Endothelial cell (in vitro differentiated cells): Measurements from ENCODE around the gene CMTM7. TPM values are rescaled to one million over a fixed set of nuclear protein-coding genes. Genes with fewer than 3 reads are reported as not detected.
"Not testable (repeated sequence)": the region's sequence is repeated elsewhere in the genome, so short reads cannot be mapped to it uniquely, and the experiment has no call there.

Experiments
- DNase-seq: peaks from one replicate; pipeline ENCODE4 v3.0.0; 2021; ENCODE audit warnings: low spot score
- H3K27ac Mint-ChIP-seq: one replicate; pipeline ENCODE4 v1.8.0; 2021; ENCODE audit warnings: mixed read lengths, inconsistent platforms; ENCODE audit not compliant: unreplicated experiment
- H3K27me3 Mint-ChIP-seq: one replicate; pipeline ENCODE4 v1.8.0; 2021; ENCODE audit warnings: mild to moderate bottlenecking, moderate library complexity, mixed read lengths, inconsistent platforms; ENCODE audit not compliant: unreplicated experiment
- H3K36me3 Mint-ChIP-seq: one replicate; pipeline ENCODE4 v1.8.0; 2021; ENCODE audit warnings: mild to moderate bottlenecking, low read depth, mixed read lengths, inconsistent platforms; ENCODE audit not compliant: unreplicated experiment
- H3K4me1 Mint-ChIP-seq: one replicate; pipeline ENCODE4 v1.8.0; 2021; ENCODE audit warnings: mild to moderate bottlenecking, mixed read lengths, inconsistent platforms; ENCODE audit not compliant: unreplicated experiment
- H3K4me3 Mint-ChIP-seq: one replicate; pipeline ENCODE4 v1.8.0; 2021; ENCODE audit warnings: mild to moderate bottlenecking, mixed read lengths, inconsistent platforms; ENCODE audit not compliant: unreplicated experiment
- H3K9me3 Mint-ChIP-seq: one replicate; pipeline ENCODE4 v1.8.0; 2021; ENCODE audit warnings: mixed read lengths, inconsistent platforms; ENCODE audit not compliant: unreplicated experiment
- CTCF ChIP-seq: fragments of 200-600 bp; sonication (generic); IDR thresholded peaks from one replicate; pipeline ENCODE4 v1.5.0; 2021; ENCODE audit warnings: antibody characterized with exemption; ENCODE audit not compliant: unreplicated experiment
- total RNA-seq: library from RNA; stranded (reverse); fragmentation: NEBNext Ultra II Directional; extraction: Animal tissue kit (Norgen Biotek cat#: 25700); gene quantifications from one replicate; pipeline ENCODE4 v1.2.1, GENCODE V29; 2021; ENCODE audit not compliant: unreplicated experiment

Gene CMTM7
- total RNA-seq, 1 donor from 2014 or later = 54.4 TPM

- DNase-seq = no peak
- no peaks in the 10 kb centered on the region for H3K36me3 Mint-ChIP-seq
- no peak overlapping the region for H3K4me3 Mint-ChIP-seq
- no peak for TF ChIP-seq CTCF
- H3K27ac Mint-ChIP-seq = no peak overlapping the region
- H3K4me1 Mint-ChIP-seq = peaks cover 52% of the 10 kb centered on the region
- H3K9me3 Mint-ChIP-seq = no peaks in the 10 kb centered on the region
- no peaks in the 10 kb centered on the region for H3K27me3 Mint-ChIP-seq
These were observed 9.7 kb upstream of the CMTM7 start for GRCh38 chr3:32381922-32382321.

GRCh38 chr3:32383136-32383711, 8.4 kb upstream of the CMTM7 start:
- H3K9me3 Mint-ChIP-seq = no peaks in the 10 kb centered on the region
- peaks cover 52% of the 10 kb centered on the region for H3K4me1 Mint-ChIP-seq
- no peak overlapping the region for H3K4me3 Mint-ChIP-seq
- no peaks in the 10 kb centered on the region for H3K36me3 Mint-ChIP-seq
- TF ChIP-seq CTCF = no peak
- DNase-seq = peak; percentile 33
- H3K27me3 Mint-ChIP-seq = no peaks in the 10 kb centered on the region
- H3K27ac Mint-ChIP-seq = peak overlapping the region; percentile 83

- Mint-ChIP-seq H3K36me3 (no peaks in the 10 kb centered on the region), H3K9me3 (no peaks in the 10 kb centered on the region), H3K27me3 (no peaks in the 10 kb centered on the region), H3K27ac (peak overlapping the region; percentile 73), H3K4me3 (no peak overlapping the region), H3K4me1 (peaks cover 45% of the 10 kb centered on the region)
- no peak for TF ChIP-seq CTCF
- peak; percentile 23 for DNase-seq
These were observed 6.7 kb upstream of the CMTM7 start for GRCh38 chr3:32384938-32385337.

GRCh38 chr3:32387512-32387911, 4.1 kb upstream of the CMTM7 start:
- H3K9me3 Mint-ChIP-seq = no peaks in the 10 kb centered on the region
- H3K4me3 Mint-ChIP-seq = no peak overlapping the region
- no peak for DNase-seq
- peaks cover 11% of the 10 kb centered on the region for H3K27me3 Mint-ChIP-seq
- H3K27ac Mint-ChIP-seq = no peak overlapping the region
- no peak for TF ChIP-seq CTCF
- peaks cover 6% of the 10 kb centered on the region for H3K36me3 Mint-ChIP-seq
- peaks cover 35% of the 10 kb centered on the region for H3K4me1 Mint-ChIP-seq

- not testable (repeated sequence) for H3K9me3 Mint-ChIP-seq, H3K27ac Mint-ChIP-seq, DNase-seq, H3K36me3 Mint-ChIP-seq, H3K4me3 Mint-ChIP-seq
- Mint-ChIP-seq H3K27me3 (peaks cover 14% of the 10 kb centered on the region), H3K4me1 (peaks cover 42% of the 10 kb centered on the region)
These were observed 2.1 kb upstream of the CMTM7 start for GRCh38 chr3:32389577-32389976.
